ENCODE measurements around the gene SPTBN5.
"Not testable (repeated sequence)": the region's sequence is repeated elsewhere in the genome, so short reads cannot be mapped to it uniquely, and the experiment has no call there.

Gene SPTBN5

GRCh38 chr15:41850482-41851166 is 43.2 kb downstream of the SPTBN5 start:
- in situ Hi-C loops (cut with HindIII; ENCODE audit: low sequenced_read_pairs) = no loop called here

GRCh38 chr15:41849861-41850260 is 44.0 kb downstream of the SPTBN5 start:
- in situ Hi-C loops (cut with HindIII; ENCODE audit: low sequenced_read_pairs) = no loop called here

- in situ Hi-C loops (cut with HindIII; ENCODE audit: low sequenced_read_pairs) = no loop called here
Measured at GRCh38 chr15:41849204-41849603, 44.6 kb downstream of the SPTBN5 start.

- in situ Hi-C loops (cut with HindIII; ENCODE audit: low sequenced_read_pairs) = no loop called here
Measured at GRCh38 chr15:41848631-41849030, 45.2 kb downstream of the SPTBN5 start.

GRCh38 chr15:41847981-41848380 is 45.9 kb downstream of the SPTBN5 start:
- in situ Hi-C loops (cut with HindIII; ENCODE audit: low sequenced_read_pairs) = no loop called here

- in situ Hi-C loops (cut with HindIII; ENCODE audit: low sequenced_read_pairs) = no loop called here
Measured at GRCh38 chr15:41847206-41847605, 46.6 kb downstream of the SPTBN5 start.

GRCh38 chr15:41844814-41845213 is 49.0 kb downstream of the SPTBN5 start:
- in situ Hi-C loops (cut with HindIII; ENCODE audit: low sequenced_read_pairs) = no loop called here

- in situ Hi-C loops (cut with HindIII; ENCODE audit: low sequenced_read_pairs) = no loop called here
Measured at GRCh38 chr15:41843571-41843970, 50.3 kb downstream of the SPTBN5 start.

- in situ Hi-C loops (cut with HindIII; ENCODE audit: low sequenced_read_pairs) = no loop called here
Measured at GRCh38 chr15:41842229-41842628, 51.6 kb downstream of the SPTBN5 start.

- in situ Hi-C loops (cut with HindIII; ENCODE audit: low sequenced_read_pairs) = no loop called here
Measured at GRCh38 chr15:41841131-41841530, 52.7 kb downstream of the SPTBN5 start.

GRCh38 chr15:41840673-41841072 is 53.2 kb downstream of the SPTBN5 start:
- in situ Hi-C loops (cut with HindIII; ENCODE audit: low sequenced_read_pairs) = no loop called here

GRCh38 chr15:41839781-41840491 is 53.9 kb downstream of the SPTBN5 start:
- in situ Hi-C loops (cut with HindIII; ENCODE audit: low sequenced_read_pairs) = no loop called here

GRCh38 chr15:41838400-41838897 is 55.4 kb downstream of the SPTBN5 start, which contains the start of gene PLA2G4B:
PLA2G4B (plus strand) TSS chr15:41838847; CDS start chr15:41838914, 67 bp downstream.
- in situ Hi-C loops (cut with HindIII; ENCODE audit: low sequenced_read_pairs) = no loop called here

GRCh38 chr15:41836713-41837454 is 57.0 kb downstream of the SPTBN5 start:
- in situ Hi-C loops (cut with HindIII; ENCODE audit: low sequenced_read_pairs) = no loop called here

- in situ Hi-C loops (cut with HindIII; ENCODE audit: low sequenced_read_pairs) = no loop called here
Measured at GRCh38 chr15:41836073-41836472, 57.8 kb downstream of the SPTBN5 start.

GRCh38 chr15:41834096-41834495 is 59.8 kb downstream of the SPTBN5 start:
- in situ Hi-C loops (cut with HindIII; ENCODE audit: low sequenced_read_pairs) = no loop called here

- in situ Hi-C loops (cut with HindIII; ENCODE audit: low sequenced_read_pairs) = no loop called here
Measured at GRCh38 chr15:41832875-41833274, 61.0 kb downstream of the SPTBN5 start.

GRCh38 chr15:41832208-41832607 is 61.6 kb downstream of the SPTBN5 start:
- in situ Hi-C loops (cut with HindIII; ENCODE audit: low sequenced_read_pairs) = no loop called here

- in situ Hi-C loops (cut with HindIII; ENCODE audit: low sequenced_read_pairs) = not testable (repeated sequence)
Measured at GRCh38 chr15:41831291-41831690, 62.6 kb downstream of the SPTBN5 start.

- in situ Hi-C loops (cut with HindIII; ENCODE audit: low sequenced_read_pairs) = no loop called here
Measured at GRCh38 chr15:41829959-41830646, 63.8 kb downstream of the SPTBN5 start.

GRCh38 chr15:41828807-41829141 is 65.1 kb downstream of the SPTBN5 start:
- in situ Hi-C loops (cut with HindIII; ENCODE audit: low sequenced_read_pairs) = no loop called here

All from DLD1 (cell line).